Erythroblast (primary cell): ENCODE results near the gene DACH1.

Source experiments
- DNase-seq, 2 experiments: peaks; one replicate each; lab custom pipeline; 2025; lab: John Stamatoyannopoulos, UW
- GATA1 ChIP-seq: IDR thresholded peaks from 2 replicates; pipeline ENCODE4 v1.6.1; 2011; ENCODE audit warnings: low read depth, mild to moderate bottlenecking, control low read depth, low read length, moderate library complexity
- POLR2A ChIP-seq: IDR thresholded peaks from 2 replicates; pipeline ENCODE4 v1.6.1; 2011; ENCODE audit warnings: mild to moderate bottlenecking, low read length

DACH1 gene

GRCh38 chr13:71412231-71412630 lies 454.8 kb downstream of the DACH1 start:
- DNase-seq: no peak
- TF ChIP-seq POLR2A (no peak), GATA1 (no peak)

- DNase-seq: no peak
- no peak for TF ChIP-seq GATA1
- TF ChIP-seq POLR2A: no peak
These were observed 458.6 kb downstream of the DACH1 start for GRCh38 chr13:71408416-71408815.

- no peak for TF ChIP-seq GATA1
- DNase-seq: no peak
These were observed 467.3 kb downstream of the DACH1 start for GRCh38 chr13:71399631-71400215.

GRCh38 chr13:71396149-71396548 lies 470.9 kb downstream of the DACH1 start:
- TF ChIP-seq POLR2A (no peak), GATA1 (no peak)
- DNase-seq: no peak

GRCh38 chr13:71395053-71395452 lies 472.0 kb downstream of the DACH1 start:
- no peak for TF ChIP-seq GATA1
- DNase-seq: no peak

- no peak for DNase-seq
- TF ChIP-seq GATA1: no peak
- TF ChIP-seq POLR2A: no peak
These were observed 472.8 kb downstream of the DACH1 start for GRCh38 chr13:71394176-71394575.
